NCI-H1436 treated with DMSO at 0.1 percent for 48 hours (cell line): ENCODE data around the gene FAM83F.
"Not testable (repeated sequence)": the region's sequence is repeated elsewhere in the genome, so short reads cannot be mapped to it uniquely, and the experiment has no call there.

Experiments used
- DNase-seq: peaks from one replicate; lab custom pipeline; 2025; lab: John Stamatoyannopoulos, UW

Gene FAM83F

GRCh38 chr22:40015358-40015976 is 20.7 kb downstream of the FAM83F start:
- no peak for DNase-seq

GRCh38 chr22:40018051-40018450 is 23.3 kb downstream of the FAM83F start:
- DNase-seq: no peak

GRCh38 chr22:40019100-40019499 is 24.3 kb downstream of the FAM83F start:
- no peak for DNase-seq

GRCh38 chr22:40020956-40021355 is 26.2 kb downstream of the FAM83F start:
- DNase-seq: no peak

DNA sequence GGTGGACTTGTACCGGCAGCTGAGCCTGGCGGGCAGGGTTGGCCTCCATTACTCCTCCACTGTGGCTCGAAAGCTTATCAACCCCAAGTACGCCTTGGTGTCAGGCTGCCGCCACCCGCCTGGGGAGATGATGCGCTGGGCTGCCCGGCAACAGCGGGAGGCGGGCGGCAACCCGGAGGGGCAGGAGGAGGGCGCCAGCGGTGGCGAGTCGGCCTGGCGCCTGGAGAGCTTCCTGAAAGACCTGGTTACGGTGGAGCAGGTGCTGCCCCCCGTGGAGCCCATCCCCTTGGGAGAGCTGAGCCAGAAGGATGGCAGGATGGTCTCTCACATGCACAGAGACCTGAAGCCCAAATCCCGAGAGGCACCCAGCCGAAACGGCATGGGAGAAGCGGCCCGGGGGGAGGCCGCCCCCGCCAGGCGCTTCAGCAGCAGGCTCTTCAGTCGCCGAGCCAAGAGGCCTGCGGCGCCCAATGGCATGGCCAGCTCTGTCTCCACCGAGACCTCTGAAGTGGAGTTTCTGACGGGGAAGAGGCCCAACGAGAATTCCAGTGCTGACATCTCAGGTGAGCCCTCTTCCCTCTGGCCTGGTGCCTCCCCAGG is 26.7 kb downstream of the FAM83F start:
- no peak for DNase-seq

GRCh38 chr22:40022536-40023240 is 27.9 kb downstream of the FAM83F start:
- no peak for DNase-seq

DNA sequence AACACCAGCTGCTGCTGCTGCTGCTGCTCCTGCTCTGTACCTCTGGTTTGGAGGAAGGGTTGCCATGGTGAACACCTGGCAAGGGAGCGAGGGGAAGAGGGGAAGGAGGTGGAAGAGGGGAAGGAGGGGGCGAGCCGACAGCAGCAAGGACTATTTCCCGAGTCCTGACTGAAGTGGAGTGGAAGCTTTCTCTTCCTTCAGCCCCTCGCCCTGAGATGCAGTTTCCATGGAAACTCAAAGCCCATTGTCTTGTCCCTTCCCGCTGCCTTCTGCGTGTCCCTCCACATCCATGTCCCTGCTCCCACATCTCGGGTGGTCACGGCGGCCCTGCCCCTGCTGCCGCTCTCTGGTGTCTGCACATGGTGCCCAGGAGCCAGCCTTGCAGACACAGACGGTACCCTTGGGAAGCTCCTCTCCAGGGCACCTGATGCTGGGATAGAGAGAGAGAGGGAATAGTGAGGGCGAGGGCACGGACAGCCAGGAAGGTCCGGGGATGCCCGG is 28.6 kb downstream of the FAM83F start:
- no peak for DNase-seq

- DNase-seq: no peak
These were observed 29.7 kb downstream of the FAM83F start for GRCh38 chr22:40024201-40025061.

DNA sequence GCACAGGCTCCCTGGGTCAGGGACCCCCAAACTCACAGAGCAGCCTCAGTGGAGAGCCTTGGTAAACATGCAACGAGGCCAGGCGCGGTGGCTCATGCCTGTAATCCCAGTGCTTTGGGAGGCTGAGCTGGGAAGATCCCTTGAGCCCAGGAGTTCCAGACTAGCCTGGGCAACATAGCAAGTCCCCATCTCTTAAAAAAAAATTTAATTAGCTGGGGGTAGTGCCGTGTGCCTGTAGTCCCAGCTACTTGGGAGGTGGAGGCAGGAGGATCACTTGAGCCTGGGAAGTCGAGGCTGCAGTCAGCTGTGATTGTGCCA is 30.3 kb downstream of the FAM83F start:
- not testable (repeated sequence) for DNase-seq

GRCh38 chr22:40025856-40026255 is 31.1 kb downstream of the FAM83F start:
- DNase-seq: no peak

GRCh38 chr22:40026641-40027040 is 31.9 kb downstream of the FAM83F start:
- no peak for DNase-seq

DNA sequence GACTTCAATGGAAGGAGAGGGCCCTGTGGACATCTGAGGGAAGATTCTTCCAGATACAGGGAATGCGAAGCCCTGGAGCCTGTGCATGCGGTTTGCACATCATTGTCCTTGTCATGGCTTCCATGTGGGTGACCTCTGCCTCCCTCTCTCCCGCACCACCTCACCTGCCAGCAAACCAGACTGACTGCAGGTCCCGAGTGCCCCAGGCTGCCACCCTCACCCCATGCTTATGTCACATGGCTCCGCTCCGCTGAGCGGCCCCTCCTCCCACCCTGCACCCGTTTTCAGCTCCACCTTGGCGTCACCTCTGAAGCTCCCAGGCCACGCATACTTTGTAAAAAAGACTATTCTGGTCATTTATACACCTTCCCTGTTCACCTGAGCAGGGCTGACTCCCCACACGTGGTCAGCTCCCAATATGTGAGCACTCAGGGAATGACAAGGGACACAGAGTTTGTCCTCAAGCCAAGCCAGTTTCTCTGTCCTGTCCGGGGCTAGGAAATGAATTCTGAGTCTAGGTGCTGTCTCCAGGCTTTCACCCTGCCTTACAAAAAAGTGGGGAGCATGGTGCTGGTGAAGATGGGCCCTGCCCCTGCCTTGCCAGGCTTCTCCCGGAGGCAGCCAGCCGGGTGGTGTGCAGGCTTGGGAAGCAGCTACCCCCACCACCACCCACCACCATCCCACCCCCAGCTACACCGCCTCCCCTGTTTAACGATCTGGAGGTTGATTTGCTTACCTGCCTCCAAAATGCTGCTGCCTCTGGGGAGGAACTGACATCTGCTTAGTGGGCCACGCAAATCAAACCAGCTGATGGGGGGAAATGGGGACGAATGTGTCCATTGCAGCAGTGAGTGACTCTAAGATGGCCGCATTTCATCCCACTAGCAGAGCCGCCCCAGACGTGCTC is 32.7 kb downstream of the FAM83F start:
- DNase-seq: no peak

DNA sequence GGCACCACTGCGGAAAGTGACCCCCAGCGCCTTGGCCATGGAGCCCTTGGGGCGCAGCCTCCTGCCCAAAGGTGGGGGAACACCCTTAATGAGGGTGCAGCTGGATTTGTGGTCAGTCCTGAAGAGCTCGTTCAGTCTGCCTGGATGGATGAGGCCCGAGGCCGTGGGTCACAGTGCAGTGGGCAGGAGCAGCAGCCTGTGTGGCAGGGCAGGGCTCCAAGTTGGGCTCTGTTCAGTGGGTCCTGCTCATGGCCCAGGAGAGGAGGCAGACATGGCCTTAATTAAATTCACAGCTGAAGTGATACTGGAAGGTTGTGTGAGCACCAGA is 33.3 kb downstream of the FAM83F start:
- DNase-seq: no peak

GRCh38 chr22:40029189-40029890 is 34.6 kb downstream of the FAM83F start:
- DNase-seq: no peak

DNA sequence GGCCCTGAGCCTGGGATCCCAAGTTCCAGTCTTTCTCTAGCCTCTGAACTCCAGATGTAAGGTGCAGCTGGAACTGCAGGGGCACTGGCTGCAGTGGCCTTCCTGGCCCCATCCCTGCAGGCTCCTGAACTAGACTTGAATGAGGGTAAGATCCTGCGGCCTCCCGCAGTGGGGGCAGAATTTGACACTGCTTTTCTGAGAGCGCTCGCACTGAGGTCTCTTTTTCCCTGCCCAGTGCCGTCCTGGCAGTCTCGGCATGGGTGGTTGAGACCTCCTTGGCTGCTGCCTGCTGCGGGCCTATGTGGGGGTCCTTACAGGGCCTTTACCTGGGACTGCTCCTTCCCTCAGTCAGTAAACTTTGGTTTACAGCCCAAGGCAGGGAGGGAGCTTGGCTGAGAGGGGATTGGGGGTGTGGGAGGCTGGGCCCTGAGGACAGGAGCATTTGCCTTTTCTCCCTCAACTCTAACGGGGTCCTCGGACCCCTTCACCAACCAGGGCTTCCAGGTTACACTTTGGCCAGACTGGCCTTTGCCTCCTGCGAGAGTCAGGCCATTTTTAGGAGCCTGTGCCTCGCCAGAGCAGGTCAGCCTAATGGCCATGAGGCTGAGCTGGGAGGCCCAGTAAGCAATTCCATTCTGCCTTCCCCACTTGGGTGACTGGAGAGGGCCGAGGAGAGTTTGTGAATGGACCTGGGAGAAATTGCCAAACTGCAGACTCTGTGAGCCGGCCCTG is 35.4 kb downstream of the FAM83F start:
- DNase-seq: no peak

- no peak for DNase-seq
These were observed 36.0 kb downstream of the FAM83F start for GRCh38 chr22:40030758-40031095.

DNA sequence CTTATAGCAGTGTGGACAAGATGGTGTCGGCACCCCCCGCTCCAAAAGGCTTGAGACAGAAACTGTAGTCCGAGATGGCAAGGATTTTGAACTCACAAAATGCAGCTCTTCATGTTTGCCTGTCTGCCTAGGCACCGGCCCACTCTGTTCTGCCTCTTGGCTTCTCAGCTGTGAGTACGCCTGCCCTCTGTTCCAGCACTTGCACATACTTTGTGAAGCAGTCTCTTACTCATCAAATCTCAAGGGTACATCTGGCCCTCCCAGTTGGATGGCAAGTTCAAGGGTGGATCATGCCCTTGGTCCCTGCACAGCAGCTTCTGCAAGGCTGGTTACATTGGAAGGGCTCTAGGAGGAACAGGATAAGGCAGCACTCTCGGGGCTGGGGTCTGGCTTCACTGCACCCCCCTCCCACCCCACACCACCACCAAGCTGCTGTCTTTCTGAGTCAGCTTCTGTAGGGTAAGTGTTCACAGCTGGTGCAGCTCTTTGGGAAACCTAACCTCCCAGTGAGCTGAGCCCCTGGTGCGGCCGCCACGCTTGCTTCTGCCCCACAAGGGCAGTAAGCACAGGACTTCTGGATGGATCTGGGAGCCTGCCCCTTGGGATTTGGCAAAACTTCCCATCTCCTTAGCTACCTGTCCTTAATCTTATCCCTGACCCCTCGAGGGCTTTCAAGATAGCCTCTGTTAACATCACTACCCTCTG is 37.2 kb downstream of the FAM83F start:
- no peak for DNase-seq

DNA sequence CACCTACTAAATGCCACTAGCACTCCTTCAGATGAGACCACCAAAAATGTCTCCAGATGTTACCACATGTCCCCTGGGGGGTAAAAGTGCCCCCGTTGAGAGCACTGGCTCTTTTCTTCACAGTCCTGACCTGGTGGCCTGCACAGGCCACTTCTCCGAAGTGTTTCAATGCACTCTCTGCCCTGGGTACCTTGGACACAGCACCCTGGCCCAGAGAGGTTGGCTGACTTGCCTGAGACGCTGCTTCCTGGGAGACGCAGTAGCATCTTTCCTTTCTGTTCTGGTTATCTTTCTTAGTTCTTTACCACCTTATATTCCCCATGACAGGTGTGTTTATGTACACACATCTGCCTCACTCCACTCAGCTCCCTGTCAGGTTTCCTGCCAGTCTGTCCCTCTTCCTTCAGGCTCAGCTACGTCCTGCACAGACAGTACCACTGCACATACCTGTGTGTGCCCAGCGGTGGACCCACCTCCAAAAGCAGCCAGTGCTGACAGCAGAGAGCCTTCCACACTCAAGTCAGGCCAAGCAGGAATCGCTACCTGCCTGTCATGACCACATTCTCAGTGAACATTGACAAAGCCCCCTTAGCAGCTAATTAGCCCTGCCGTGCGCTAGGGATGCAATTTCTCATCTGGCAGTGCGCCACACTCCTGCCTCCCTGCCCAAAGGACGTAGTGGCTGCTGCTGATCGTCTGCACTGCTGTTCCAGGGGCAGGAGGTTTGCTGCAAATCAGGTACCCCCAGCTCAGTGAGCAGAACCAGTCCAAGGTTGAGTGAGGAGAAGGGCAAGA is 39.0 kb downstream of the FAM83F start:
- no peak for DNase-seq

DNA sequence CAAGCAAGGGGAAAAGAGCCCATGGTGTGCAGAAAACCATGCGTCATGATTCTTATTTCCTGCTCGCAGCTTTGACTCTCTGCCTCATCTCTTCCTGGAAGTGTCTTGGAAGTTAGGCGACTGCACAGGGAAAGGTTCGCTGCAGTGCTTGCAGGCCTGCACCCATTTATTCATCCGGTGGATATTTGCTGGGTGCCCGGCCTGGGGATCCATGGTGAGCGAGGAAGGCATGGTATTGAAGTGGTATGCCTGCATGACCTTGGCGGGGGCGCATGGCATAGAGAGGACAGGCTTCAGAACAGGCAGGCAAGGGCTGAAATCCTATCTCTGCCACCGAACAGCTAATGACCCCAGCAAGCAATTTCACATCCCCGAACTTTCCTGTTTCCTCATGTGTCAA is 40.6 kb downstream of the FAM83F start:
- DNase-seq: no peak
